ENCODE measurements around the gene TDRD12. TPM values are rescaled to one million over a fixed set of nuclear protein-coding genes. Genes with fewer than 3 reads are reported as not detected.

The TDRD12 gene
- total and polyA plus RNA-seq, 2 experiments from 2014 or later: 0.68 to 2.8 TPM

- H3K4me1 Mint-ChIP-seq: peaks cover 41% of the 10 kb centered on the region
- H3K4me3 Mint-ChIP-seq: no peak overlapping the region
- Histone ChIP-seq H3K4me3 (no peak overlapping the region), H3K4me1 (ENCODE audit: insufficient read depth) (peaks cover 15% of the 10 kb centered on the region), H3K79me2 (replicated peaks; ENCODE audit: insufficient read depth) (no peaks in the 10 kb centered on the region), H3K9me2 (ENCODE audit: insufficient read depth) (no peaks in the 10 kb centered on the region), H2AFZ (no peak overlapping the region), H3K27me3 (ENCODE audit: insufficient read depth) (no peaks in the 10 kb centered on the region), H3K27ac (ENCODE audit: low read depth) (no peak overlapping the region), H3F3A (replicated peaks; ENCODE audit: low read depth) (no peaks in the 10 kb centered on the region), H3K4me2 (no peak overlapping the region), H4K20me1 (replicated peaks; ENCODE audit: insufficient read depth) (no peaks in the 10 kb centered on the region), H3K36me3 (ENCODE audit: insufficient read depth) (no peaks in the 10 kb centered on the region)
- no peak for DNase-seq (ENCODE audit: low spot score)
- no peak overlapping the region for H3K27ac Mint-ChIP-seq
- no peak for ATAC-seq
- H3K27me3 Mint-ChIP-seq (ENCODE audit: insufficient read depth, low read depth, poor library complexity): peaks cover 2% of the 10 kb centered on the region
- TF ChIP-seq STAT1 (IDR thresholded peaks at IDR 0.05; ENCODE audit: unreplicated experiment) (no peak), EZH2phosphoT487 (IDR thresholded peaks at IDR 0.05; ENCODE audit: unreplicated experiment) (no peak), CTCF (conservative IDR thresholded peaks at IDR 0.05; ENCODE audit: low read depth in 2 of 2) (no peak), REST (IDR thresholded peaks at IDR 0.05; ENCODE audit: unreplicated experiment) (no peak), EZH2 (IDR thresholded peaks at IDR 0.05; ENCODE audit: low read depth, unreplicated experiment) (no peak), JUNB (IDR thresholded peaks at IDR 0.05; ENCODE audit: unreplicated experiment) (no peak), ZNF331 (CRISPR knock-in tag; IDR thresholded peaks at IDR 0.05; ENCODE audit: low read depth) (no peak), NANOG (IDR thresholded peaks at IDR 0.05; ENCODE audit: borderline replicate concordance) (no peak), CREB1 (CRISPR knock-in tag; IDR thresholded peaks at IDR 0.05; ENCODE audit: low read depth) (no peak), POLR2AphosphoS5 (IDR thresholded peaks at IDR 0.05; ENCODE audit: low read depth) (no peak), ZNF114 (CRISPR knock-in tag; IDR thresholded peaks at IDR 0.05) (no peak), ETS1 (IDR thresholded peaks at IDR 0.05) (no peak), ZNF462 (CRISPR knock-in tag; IDR thresholded peaks at IDR 0.05) (no peak)
- no peaks in the 10 kb centered on the region; the same call in 1 of the 3 replicates for H3K9me3 Mint-ChIP-seq
- no peaks in the 10 kb centered on the region for H3K36me3 Mint-ChIP-seq (ENCODE audit: low read depth)
Observed at GRCh38 chr19:32814624-32815023, 95.1 kb downstream of the TDRD12 start.
